Cardiac fibroblast (primary cell): ENCODE data around the gene PROSER1.

Experiments used
- DNase-seq, 2 donors: peaks; one replicate each; pipeline versions ENCODE4 v3.0.0 to v3.0.0-alpha.2; 2010; ENCODE audit warnings: low read depth in 2 of 2
- H3K4me3 ChIP-seq, 2 donors: replicated peaks in 1 of 2; 1 replicate in 1 of 2; 2 replicates in 1 of 2; pipeline ENCODE4 v1.5.1; 2011; ENCODE audit warnings: low read depth in 2 of 2, low read length in 2 of 2, mild to moderate bottlenecking in 2 of 2, moderate library complexity in 1 of 2
- TF ChIP-seq, protein P1 (sequence below): IDR thresholded peaks from one replicate; pipeline ENCODE4 v1.5.1; 2011; ENCODE audit warnings: low read depth, mild to moderate bottlenecking, low read length, inconsistent platforms

Gene PROSER1

DNA sequence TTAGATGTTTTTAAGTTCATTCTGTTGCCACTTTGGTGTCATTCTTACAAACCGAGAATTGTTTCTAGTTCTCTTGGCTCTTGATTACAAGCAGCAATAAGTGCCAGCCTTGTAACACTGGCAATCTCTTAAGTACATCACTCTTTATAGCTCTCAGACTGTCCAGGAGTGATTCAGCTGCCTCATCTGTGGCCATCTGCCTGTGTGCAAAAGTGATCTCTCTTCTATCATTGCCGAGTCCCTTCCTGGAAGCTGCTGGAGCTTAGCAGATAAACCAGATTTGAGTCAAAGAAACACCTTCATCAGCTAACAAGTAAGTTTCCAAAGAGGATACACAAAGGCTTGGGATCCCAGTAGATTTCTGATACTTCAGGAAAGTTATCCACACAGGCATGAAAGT, 70.4 kb downstream of the PROSER1 start:
- no peak for DNase-seq
- TF ChIP-seq, protein P1, sequence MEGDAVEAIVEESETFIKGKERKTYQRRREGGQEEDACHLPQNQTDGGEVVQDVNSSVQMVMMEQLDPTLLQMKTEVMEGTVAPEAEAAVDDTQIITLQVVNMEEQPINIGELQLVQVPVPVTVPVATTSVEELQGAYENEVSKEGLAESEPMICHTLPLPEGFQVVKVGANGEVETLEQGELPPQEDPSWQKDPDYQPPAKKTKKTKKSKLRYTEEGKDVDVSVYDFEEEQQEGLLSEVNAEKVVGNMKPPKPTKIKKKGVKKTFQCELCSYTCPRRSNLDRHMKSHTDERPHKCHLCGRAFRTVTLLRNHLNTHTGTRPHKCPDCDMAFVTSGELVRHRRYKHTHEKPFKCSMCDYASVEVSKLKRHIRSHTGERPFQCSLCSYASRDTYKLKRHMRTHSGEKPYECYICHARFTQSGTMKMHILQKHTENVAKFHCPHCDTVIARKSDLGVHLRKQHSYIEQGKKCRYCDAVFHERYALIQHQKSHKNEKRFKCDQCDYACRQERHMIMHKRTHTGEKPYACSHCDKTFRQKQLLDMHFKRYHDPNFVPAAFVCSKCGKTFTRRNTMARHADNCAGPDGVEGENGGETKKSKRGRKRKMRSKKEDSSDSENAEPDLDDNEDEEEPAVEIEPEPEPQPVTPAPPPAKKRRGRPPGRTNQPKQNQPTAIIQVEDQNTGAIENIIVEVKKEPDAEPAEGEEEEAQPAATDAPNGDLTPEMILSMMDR: no peak

DNA sequence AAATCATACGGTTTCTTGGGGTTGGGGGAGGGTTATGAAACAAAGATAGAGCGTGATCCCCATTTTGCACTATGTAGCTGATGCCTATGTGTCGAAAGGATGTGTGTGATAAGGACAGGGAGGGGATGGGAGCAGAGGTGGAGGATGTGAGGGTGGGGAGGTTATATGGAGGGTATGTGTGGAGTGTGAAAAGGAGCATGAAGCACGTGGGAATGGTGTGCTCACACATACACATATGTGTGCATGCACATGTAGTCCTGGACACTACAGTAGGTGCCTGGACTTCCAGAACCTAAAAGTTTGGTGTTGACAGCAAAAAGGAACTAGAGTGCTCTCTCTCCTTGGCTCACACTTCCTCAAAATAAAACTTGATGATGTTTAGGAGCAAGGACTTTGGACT, 72.6 kb downstream of the PROSER1 start:
- H3K4me3 ChIP-seq: no peak overlapping the region
- TF ChIP-seq, protein P1: no peak
- no peak for DNase-seq

More for the DNA sequence above, 70.4 kb downstream of the PROSER1 start:
- H3K4me3 ChIP-seq: no peak overlapping the region

- TF ChIP-seq, protein P1: no peak
- no peak for DNase-seq
- no peak overlapping the region for H3K4me3 ChIP-seq
These were observed 77.7 kb downstream of the PROSER1 start for GRCh38 chr13:38960175-38960574.
